Transverse colon (tissue), 4 donors: ENCODE measurements around the gene PDZD2. TPM values are rescaled to one million over a fixed set of nuclear protein-coding genes. Genes with fewer than 3 reads are reported as not detected.
A peak's percentile ranks its signal among the peaks of the same experiment; 100 is the strongest.

Source experiments
- DNase-seq: peaks from one replicate; pipeline ENCODE4 v3.0.0-alpha.2; 2019
- H3K27ac ChIP-seq, 4 donors: fragments of 200-600 bp; sonication (generic); 2 replicates each; pipeline ENCODE4 v1.5.1; 2016 to 2018; ENCODE audit warnings: inconsistent platforms in 4 of 4
- H3K27me3 ChIP-seq: fragments of 200-600 bp; sonication (generic); 2 replicates; pipeline ENCODE4 v1.5.1; 2017; ENCODE audit warnings: inconsistent platforms
- H3K36me3 ChIP-seq, 4 donors: fragments of 200-600 bp; sonication (generic); 2 replicates each; pipeline ENCODE4 v1.5.1; 2017 to 2019; ENCODE audit warnings: inconsistent platforms in 4 of 4
- H3K4me1 ChIP-seq, 4 donors: fragments of 200-600 bp; sonication (generic); 2 replicates each; pipeline ENCODE4 v1.5.1; 2017 to 2020; ENCODE audit warnings: inconsistent platforms in 4 of 4
- H3K4me3 ChIP-seq, 4 donors: fragments of 200-600 bp; sonication (generic); 1 replicate in 1 of 4; 2 replicates in 3 of 4; pipeline versions ENCODE4 v1.5.1 to v1.6.1; 2017 to 2019; ENCODE audit warnings: inconsistent platforms in 4 of 4
- H3K9me3 ChIP-seq, 2 donors: fragments of 200-600 bp; sonication (generic); 2 replicates each; pipeline ENCODE4 v1.5.1; 2017 to 2019; ENCODE audit warnings: inconsistent platforms in 2 of 2
- EP300 ChIP-seq: sonication (generic); formaldehyde crosslinking; IDR thresholded peaks from one replicate; pipeline ENCODE4 v1.6.1; 2017; ENCODE audit warnings: antibody characterized with exemption, low read depth
- POLR2A ChIP-seq: fragments of 450-650 bp; IDR thresholded peaks from one replicate; pipeline ENCODE4 v1.6.1; 2016; ENCODE audit warnings: antibody characterized with exemption, mild to moderate bottlenecking, moderate library complexity
- POLR2AphosphoS5 ChIP-seq, 3 donors: sonication (generic); formaldehyde crosslinking; IDR thresholded peaks; one replicate each; pipeline ENCODE4 v1.6.1; 2016; ENCODE audit warnings: antibody characterized with exemption in 3 of 3
- WGBS, 2 donors: methylation state at CpG; one replicate each; pipeline ENCODE4 v1.1.5; 2018; ENCODE audit warnings: low coverage in 1 of 2; 5-methylcytosine and 5-hydroxymethylcytosine counted together
- in situ Hi-C, 4 donors: fragments of 200-750 bp; cut with MboI; loops; one replicate each; pipeline versions ENCODE4 v1.15.0 to v1.15.1; 2017; ENCODE audit warnings: low sequenced_read_pairs in 3 of 4, low pct_ligation_motif_present in 1 of 4, low pct_unique_long_range_greater_than_20kb in 1 of 4
- intact Hi-C: fragments of 100-400 bp; cut with DNase I; formaldehyde crosslinking; loops from one replicate; pipeline ENCODE4 v1.15.1; 2023; ENCODE audit warnings: low total_unique reads
- total RNA-seq, 4 donors: library from RNA; depleted of rRNA; stranded (reverse); fragments of >200 nt; gene quantifications; one replicate each; pipeline ENCODE4 v1.1.0, GENCODE V29; 2016
- TF ChIP-seq, protein P1 (sequence below), 5 experiments: fragments of 200-600 bp in 3 of 5; fragments of 450-650 bp in 2 of 5; sonication (generic) in 3 of 5; IDR thresholded peaks; 1 replicate in 2 of 5; 2 replicates in 3 of 5; pipeline ENCODE4 v1.5.1; 2016 to 2017; ENCODE audit warnings: antibody characterized with exemption in 5 of 5, inconsistent platforms in 3 of 5, mild to moderate bottlenecking in 2 of 5, moderate library complexity in 1 of 5

Gene PDZD2
- total RNA-seq, 4 donors from 2014 or later = 2.0 to 3.7 (median 2.8) TPM

DNA sequence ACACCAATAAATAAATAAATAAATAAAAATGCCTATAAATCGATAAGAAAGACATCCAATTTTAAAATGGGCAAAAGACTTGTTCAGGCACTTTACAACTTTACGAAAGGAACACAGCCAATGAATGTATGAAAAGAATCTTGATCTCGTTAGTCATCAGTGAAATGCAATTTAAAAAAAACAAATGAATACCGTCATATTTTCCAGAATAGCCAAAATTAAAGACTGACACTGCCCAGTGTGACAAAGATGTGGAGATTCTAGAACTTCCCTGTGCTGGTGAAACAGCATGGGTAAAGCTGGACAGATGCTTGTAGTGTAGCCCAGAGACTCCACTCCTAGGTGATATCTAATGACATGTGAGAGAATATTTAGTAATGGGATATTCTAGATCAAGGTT lies 408.1 kb downstream of the PDZD2 start:
- 87 to 90% methylated on average over 4 of the region's 4 CpGs for WGBS, 2 donors
- DNase-seq = no peak
- TF ChIP-seq POLR2AphosphoS5 (IDR thresholded peaks at IDR 0.05) (no peak), EP300 (no peak), POLR2A (no peak)
- TF ChIP-seq, protein P1, sequence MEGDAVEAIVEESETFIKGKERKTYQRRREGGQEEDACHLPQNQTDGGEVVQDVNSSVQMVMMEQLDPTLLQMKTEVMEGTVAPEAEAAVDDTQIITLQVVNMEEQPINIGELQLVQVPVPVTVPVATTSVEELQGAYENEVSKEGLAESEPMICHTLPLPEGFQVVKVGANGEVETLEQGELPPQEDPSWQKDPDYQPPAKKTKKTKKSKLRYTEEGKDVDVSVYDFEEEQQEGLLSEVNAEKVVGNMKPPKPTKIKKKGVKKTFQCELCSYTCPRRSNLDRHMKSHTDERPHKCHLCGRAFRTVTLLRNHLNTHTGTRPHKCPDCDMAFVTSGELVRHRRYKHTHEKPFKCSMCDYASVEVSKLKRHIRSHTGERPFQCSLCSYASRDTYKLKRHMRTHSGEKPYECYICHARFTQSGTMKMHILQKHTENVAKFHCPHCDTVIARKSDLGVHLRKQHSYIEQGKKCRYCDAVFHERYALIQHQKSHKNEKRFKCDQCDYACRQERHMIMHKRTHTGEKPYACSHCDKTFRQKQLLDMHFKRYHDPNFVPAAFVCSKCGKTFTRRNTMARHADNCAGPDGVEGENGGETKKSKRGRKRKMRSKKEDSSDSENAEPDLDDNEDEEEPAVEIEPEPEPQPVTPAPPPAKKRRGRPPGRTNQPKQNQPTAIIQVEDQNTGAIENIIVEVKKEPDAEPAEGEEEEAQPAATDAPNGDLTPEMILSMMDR (IDR thresholded peaks at IDR 0.05) = no peak
- no peaks in the 10 kb centered on the region for H3K27me3 ChIP-seq
- no peaks in the 10 kb centered on the region for H3K9me3 ChIP-seq
- intact Hi-C loops = no loop called here
- no peak overlapping the region for H3K4me3 ChIP-seq
- in situ Hi-C loops = no loop called here
- no peaks in the 10 kb centered on the region for H3K36me3 ChIP-seq
- no peak overlapping the region for H3K27ac ChIP-seq
- H3K4me1 ChIP-seq = no peaks in the 10 kb centered on the region

DNA sequence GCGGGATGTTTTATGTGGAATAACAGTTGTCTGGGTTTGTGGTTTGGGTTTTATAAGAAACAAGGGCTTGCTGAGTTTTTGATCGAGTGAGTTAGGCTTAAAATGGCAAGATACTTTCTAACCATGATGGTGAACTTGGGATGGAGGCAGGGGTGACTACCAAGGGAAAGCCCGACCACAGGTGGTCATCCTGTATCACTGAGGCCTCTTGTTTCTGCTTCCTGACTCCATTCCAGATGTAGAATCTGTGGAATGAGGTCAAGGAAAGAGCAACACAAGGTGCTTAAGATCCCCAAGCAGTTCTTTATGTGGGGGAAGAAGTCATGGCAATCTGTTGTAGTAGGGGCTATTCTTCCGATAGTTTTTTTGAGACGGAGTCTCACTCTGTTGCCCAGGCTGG lies 412.9 kb downstream of the PDZD2 start:
- 88 to 90% methylated on average over 5 of the region's 5 CpGs for WGBS, 2 donors
- Histone ChIP-seq H3K27me3 (no peaks in the 10 kb centered on the region), H3K4me3 (no peak overlapping the region), H3K36me3 (no peaks in the 10 kb centered on the region), H3K27ac (no peak overlapping the region), H3K9me3 (no peaks in the 10 kb centered on the region), H3K4me1 (no peaks in the 10 kb centered on the region)
- in situ Hi-C loops (loop anchor here in 1 of 4 donors (25.0 kb wide), 1 partner anchor 239 kb away; no protein-coding TSS in a partner anchor), intact Hi-C loops (no loop called here)
- TF ChIP-seq EP300 (no peak), POLR2AphosphoS5 (IDR thresholded peaks at IDR 0.05) (no peak), POLR2A (no peak)
- TF ChIP-seq, protein P1 (IDR thresholded peaks at IDR 0.05) = no peak
- DNase-seq = no peak

DNA sequence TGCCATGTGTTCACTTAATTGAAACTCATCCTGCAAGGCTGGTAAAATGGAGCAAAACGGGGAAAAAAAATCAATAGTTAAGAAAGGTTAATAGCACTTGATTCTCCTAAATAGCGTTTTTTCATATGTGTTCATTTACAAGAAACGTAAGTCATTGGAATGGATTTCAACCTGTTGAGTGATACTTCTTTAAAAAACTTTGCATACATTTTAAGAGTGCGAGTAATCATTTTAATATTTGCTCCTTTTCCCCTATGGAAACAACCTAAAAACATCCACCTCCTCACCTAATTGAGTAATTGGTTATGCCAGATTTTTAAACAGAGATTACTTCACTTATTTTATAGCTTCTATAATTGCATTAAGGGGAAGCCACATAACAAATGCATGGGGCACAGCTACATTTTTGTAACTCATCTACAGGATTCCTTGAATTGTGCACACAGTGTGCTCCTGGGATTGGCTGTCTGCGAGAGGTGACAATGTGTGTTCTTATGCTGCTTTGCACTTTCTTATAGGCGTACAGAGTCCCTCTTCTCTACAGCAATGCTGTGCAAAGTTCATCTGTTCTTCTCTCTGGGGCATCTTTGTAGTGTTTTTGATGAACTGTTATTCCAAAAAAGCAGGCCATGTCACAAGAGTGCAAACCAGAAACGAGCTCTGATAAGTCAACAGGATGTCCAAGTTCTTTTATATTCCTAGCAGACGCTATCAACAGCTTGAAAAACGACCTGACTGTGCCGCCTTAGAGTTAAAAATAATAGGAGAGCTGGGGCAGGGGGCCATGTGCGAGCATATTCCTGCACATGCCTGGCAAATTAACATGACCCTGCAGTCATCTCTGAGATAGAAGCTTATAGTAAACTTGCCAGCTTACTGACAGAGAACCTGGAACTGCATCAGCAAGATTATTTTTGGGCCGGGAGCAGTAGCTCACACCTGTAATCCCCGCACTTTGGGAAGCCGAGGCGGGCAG lies 417.2 kb downstream of the PDZD2 start:
- TF ChIP-seq, protein P1 (IDR thresholded peaks at IDR 0.05) = no peak
- no peak for TF ChIP-seq POLR2A
- no peak for TF ChIP-seq EP300
- TF ChIP-seq POLR2AphosphoS5 (IDR thresholded peaks at IDR 0.05) = no peak
- Histone ChIP-seq H3K9me3 (no peaks in the 10 kb centered on the region), H3K27me3 (no peaks in the 10 kb centered on the region), H3K4me3 (no peak overlapping the region), H3K27ac (no peak overlapping the region), H3K4me1 (no peaks in the 10 kb centered on the region), H3K36me3 (no peaks in the 10 kb centered on the region)
- in situ Hi-C loops (loop anchor here in 1 of 4 donors (25.0 kb wide), 1 partner anchor 244 kb away; no protein-coding TSS in a partner anchor), intact Hi-C loops (no loop called here)
- DNase-seq = no peak
- 80 to 83% methylated on average over 8 to 15 of the region's 15 CpGs for WGBS, 2 donors

DNA sequence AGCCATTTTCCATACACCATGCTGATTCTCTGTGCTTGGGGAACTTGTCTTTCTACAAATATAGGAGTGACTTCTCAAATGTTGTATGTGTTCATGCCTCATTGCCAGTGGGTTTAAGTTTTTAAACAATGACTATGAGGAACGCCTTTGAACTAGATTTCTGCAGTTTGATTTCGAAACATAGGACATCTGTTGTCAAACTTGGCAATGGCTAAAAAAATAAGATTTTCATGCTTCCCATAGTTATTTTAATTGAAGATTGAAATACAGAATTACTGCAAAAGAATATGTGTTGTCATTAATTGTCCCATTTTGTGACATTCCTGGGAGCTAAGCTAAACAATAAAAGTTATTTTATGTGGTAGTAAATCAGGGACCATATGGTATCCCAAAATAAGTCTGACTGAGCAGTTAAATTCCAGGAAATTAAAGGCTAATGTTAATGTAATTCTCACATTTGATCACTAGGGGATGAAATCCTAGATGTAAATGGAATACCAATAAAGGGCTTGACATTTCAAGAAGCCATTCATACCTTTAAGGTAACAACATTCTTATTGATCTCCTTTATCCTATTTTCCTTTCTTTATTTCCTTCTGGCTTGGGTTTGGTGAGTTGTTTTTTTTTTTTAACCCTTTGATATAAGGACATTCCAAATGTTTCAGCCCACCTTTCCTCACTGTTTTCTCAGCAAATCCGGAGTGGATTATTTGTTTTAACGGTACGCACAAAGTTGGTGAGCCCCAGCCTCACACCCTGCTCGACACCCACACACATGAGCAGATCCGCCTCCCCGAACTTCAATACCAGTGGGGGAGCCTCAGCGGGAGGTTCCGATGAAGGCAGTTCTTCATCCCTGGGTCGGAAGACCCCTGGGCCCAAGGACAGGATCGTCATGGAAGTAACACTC lies 418.5 kb downstream of the PDZD2 start:
- Histone ChIP-seq H3K27ac (no peak overlapping the region), H3K4me1 (no peaks in the 10 kb centered on the region), H3K9me3 (no peaks in the 10 kb centered on the region), H3K4me3 (no peak overlapping the region), H3K36me3 (no peaks in the 10 kb centered on the region), H3K27me3 (no peaks in the 10 kb centered on the region)
- DNase-seq = no peak
- in situ Hi-C loops (loop anchor here in 1 of 4 donors (25.0 kb wide), 1 partner anchor 245 kb away; no protein-coding TSS in a partner anchor), intact Hi-C loops (no loop called here)
- 85 to 90% methylated on average over 5 to 12 of the region's 12 CpGs for WGBS, 2 donors
- TF ChIP-seq POLR2A (no peak), EP300 (no peak), POLR2AphosphoS5 (IDR thresholded peaks at IDR 0.05) (no peak)
- TF ChIP-seq, protein P1 (IDR thresholded peaks at IDR 0.05) = peak in 3 of 5 experiments; percentile 11 to 18 (median 16)
